Esophagus squamous epithelium (tissue), 4 donors: ENCODE results near the gene SLC8A2.

ENCODE experiments used
- CTCF ChIP-seq, 6 experiments: fragments of 450-650 bp in 4 of 6; fragments of 200-600 bp in 2 of 6; sonication (generic) in 2 of 6; IDR thresholded peaks; one replicate each; pipeline ENCODE4 v1.5.1; 2016 to 2019; ENCODE audit warnings: antibody characterized with exemption in 6 of 6, mild to moderate bottlenecking in 4 of 6, moderate library complexity in 4 of 6
- POLR2A ChIP-seq, 4 donors: fragments of 450-650 bp; IDR thresholded peaks; one replicate each; pipeline ENCODE4 v1.6.1; 2017; ENCODE audit warnings: antibody characterized with exemption in 4 of 4, mild to moderate bottlenecking in 4 of 4, moderate library complexity in 3 of 4

- TF ChIP-seq CTCF (IDR thresholded peaks at IDR 0.05) (no peak), POLR2A (IDR thresholded peaks at IDR 0.05) (no peak)
Measured at GRCh38 chr19:47494729-47495128, 23.0 kb upstream of the SLC8A2 start.
